Middle frontal gyrus (tissue), 1 donor: ENCODE measurements around the gene AACS.
A peak's percentile ranks its signal among the peaks of the same experiment; 100 is the strongest.
"Not testable (repeated sequence)": the region's sequence is repeated elsewhere in the genome, so short reads cannot be mapped to it uniquely, and the experiment has no call there.

Experiments used
- DNase-seq: peaks from one replicate; pipeline ENCODE4 v3.0.0-alpha.2; 2015; ENCODE audit warnings: low spot score; ENCODE audit errors: extremely low spot score

AACS gene

DNA sequence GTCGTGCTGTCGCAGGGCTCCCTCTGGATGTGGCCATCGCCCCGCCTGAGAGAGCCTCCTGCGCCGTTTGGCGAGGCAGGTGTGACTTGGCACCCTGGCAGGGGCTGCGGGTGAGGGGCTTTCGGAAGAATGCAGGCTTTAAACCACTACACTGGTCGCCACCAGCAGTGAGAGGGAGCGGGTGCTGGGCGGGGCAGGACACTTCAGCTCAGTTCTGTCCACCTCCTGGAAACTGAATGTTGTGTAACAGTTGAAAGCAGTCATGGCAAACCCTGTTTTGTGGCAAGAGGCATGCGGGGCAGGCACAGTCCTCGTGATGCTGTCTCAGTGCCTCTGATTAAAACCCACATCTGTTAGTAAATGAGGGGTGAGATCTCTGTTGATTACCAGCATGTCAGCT lies 55.9 kb downstream of the AACS start:
- DNase-seq = no peak

DNA sequence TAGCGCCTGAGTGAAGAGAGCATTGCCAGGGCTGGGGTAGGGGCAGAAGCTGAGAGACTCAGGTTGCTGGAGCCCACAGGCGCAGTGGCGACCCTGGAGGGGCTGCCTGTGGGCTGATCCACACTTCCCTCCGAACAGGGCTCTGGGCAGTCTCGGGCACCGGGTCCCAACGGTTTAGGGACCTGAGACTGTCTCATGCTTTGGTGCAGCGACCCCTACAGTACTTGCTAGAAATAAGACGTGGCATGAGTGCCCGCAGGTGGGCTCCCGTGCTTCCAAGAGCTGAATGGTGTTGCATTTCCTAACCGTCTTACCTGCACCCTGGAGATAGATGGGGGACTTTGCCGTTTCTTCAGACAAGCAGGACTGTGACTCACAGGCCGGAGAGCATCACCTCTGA lies 57.4 kb downstream of the AACS start:
- no peak for DNase-seq

DNA sequence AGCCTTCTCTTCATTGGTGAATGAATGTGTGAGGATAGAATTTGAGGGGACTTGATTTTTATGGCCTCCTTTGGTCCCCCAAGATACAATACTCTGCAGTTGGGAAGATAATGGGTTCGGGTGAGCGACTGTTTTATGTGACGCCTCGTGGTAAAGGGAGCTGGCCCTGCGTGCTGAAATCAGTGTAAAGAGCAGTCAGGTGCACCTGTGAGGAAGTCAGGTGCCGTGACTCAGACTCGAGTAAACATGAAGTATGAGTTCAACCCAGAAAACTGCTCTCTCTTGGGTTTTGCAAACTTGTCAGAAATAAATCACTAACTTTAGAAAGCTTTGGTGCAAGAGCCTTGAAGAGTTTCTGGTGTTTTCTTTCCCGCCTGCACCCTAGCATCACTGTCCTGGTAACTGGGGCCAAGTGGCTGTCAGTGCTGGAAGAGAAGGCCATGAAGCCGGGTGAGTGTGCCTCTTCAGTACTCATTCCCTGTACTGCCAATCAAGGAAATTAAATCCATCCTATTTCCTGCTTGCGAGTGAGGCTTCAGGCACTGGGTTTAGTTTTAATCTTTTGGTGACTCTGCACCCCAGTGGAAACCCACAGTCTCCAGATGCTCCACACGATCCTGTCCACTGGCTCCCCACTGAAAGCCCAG lies 59.2 kb downstream of the AACS start:
- no peak for DNase-seq

DNA sequence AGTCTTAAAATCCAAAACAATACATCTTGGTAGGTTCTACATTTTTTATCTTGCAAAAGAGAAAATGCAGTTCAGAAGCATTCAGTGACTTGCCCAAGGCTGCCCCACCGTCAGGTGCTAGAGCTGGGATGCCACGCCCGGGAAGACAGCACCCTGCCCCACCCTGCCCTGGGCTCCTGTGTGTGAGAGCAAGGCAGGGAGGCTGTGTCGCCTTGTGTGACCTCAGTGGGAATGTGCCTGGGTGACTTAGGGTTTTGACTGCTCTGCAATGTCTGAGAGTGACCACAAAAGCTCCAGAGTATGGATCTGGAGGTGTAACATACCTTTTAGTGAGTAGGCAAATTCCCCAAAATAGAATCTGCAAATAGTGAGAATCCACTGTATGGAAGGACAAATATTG lies 60.0 kb downstream of the AACS start:
- no peak for DNase-seq

DNA sequence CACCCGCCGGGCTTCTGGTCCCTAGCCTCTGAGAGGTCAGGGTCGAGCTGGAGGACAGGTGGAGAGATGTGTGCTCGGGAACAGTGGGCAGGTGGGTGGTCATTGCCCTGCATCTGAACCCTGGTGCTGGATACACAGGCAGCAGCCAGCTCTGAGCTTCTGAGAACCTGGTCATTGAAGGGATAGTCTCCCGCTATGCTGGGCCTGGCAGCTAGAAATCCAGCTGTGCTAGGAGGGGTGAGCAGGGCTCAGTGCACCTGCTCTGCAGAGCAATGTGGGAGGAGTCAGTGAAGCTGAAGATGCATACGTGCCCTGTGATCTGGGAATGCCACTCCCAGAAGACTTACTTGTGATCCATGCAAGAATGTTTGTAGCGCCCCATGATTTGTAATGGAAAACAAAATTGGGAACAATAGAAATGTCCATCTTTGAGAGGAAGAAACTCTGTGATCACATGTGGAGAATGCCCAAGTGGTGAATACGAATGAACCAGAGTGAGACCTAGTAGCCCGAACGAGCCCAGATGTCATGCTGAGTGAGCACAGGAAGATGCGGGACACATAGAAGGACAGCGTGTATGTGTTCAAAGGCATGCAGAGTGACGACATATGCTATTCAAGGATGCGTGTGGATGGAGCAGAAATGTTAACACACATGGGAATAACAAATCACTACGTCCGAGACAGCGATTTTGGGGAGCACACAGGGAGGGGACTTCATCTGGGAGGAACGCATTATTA lies 63.4 kb downstream of the AACS start:
- no peak for DNase-seq

DNA sequence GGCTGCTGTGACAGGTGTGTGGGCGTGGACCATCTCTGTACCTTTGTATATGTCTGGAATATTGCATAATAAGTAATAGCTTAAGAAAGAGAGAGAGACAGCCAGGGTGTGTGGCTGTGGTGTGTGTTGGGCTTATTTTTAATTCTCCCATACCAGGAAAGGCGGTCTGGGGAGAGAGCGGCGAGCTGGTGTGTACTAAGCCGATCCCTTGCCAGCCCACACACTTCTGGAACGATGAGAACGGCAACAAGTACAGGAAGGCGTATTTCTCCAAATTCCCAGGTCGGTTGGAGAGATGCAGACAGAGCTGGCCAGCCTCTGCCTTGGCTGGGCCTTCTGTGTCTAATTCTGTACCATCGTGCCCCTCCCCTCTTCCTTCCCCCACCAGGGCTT lies 63.9 kb downstream of the AACS start:
- DNase-seq = peak; percentile 31

DNA sequence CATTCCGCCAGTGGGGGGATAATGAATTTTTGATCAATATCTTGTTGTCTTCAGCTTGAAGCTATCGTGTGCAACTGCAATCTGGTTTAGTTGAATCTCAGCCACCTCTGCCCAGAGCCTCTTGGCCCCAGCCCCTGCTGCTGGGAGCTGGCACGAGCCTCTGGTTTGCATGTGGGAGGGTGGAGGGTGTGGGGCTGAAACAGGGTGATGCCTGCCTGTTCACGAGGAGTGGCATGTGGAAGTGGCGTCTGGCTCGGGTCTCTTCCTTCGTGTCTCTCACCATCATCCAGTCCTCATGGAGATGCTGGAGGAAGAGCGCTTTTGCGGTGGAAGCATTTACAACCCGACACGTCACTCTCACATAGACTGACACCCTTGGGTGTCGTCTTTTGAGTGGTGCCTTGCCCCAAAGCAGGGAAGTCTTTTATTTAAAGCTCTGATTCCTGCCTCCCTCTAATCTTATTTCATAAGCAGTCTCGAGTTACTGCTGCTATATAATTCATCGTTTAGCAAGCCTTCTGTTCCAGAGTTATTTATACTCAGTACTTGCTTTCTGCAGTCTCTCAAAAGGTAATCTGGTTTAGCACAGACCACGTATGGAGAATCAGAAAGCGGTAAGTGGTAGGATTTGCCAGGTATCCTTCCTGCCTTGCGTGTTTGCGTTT lies 64.5 kb downstream of the AACS start:
- peak; percentile 40 for DNase-seq

DNA sequence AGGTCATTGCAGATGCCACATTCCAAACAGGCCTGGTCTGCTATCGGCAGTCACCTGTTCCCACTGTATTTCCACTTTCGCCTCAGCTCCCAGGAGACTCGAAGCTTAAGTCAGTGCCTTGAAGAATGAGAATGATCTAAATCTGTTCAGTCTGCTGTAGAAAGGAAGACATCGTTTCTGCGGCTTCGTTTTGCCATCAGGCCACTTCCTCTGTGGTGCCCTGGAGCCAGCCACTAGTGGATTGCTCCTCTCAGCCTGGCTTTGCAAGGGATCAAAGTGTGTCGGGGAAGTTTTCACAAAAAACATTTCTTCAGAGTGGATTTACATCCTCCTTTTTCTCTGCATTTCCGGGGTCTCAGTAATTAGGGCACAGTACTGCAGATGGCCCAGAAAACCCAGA lies 66.7 kb downstream of the AACS start:
- no peak for DNase-seq

DNA sequence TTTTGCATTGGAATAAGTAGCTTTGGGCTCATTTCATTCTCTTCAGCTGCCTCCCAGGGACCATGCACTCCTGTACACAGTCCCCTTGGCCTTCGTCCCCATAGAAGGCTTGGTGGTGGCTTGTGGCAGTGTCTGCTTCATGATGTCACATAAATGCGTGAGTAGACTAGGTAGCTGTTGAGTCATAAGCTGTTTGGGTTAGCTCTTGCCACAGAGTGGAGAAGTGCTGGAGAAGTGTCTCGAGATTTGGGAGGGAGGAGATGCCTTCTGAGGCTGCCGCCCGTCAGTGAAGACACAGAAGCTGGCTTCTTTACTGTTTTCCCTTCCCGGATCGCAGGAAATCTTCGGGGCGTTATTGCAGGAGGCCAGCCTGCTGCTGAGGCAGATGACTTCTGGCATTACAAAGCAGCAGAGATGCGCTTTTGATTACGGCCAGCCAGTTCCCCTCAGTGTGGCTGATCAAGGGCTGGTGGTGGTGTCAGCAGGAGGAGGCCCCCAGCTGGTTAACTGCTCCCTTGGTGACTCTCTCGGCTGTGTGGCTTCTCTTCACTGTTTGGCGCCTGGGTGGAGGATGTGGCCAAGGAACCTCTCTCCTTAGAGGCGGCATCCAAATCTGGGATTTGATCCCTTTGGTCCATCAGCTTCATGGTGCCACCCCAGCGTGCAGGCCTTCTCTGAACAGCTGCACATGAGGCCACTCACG lies 67.6 kb downstream of the AACS start:
- DNase-seq = no peak

DNA sequence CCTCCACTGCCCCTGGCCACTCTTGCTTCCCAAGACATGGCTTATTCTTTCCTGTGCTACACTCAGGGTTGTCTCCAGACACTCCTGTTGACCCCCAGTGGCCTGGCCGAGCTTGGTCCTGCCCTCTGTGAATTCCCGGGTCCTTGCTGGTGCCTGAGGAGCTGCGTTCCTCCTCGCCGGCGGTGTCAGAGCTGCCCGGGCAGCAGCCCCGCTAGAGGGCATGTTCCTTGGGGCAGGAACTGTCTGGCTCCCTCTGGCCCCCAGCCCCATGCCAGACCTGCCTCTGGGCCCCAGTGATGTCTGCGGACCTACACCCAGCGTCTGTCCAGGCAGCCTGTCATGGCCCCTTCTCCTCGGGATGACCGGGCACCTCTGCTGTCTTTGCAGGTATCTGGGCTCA lies 68.4 kb downstream of the AACS start:
- no peak for DNase-seq

DNA sequence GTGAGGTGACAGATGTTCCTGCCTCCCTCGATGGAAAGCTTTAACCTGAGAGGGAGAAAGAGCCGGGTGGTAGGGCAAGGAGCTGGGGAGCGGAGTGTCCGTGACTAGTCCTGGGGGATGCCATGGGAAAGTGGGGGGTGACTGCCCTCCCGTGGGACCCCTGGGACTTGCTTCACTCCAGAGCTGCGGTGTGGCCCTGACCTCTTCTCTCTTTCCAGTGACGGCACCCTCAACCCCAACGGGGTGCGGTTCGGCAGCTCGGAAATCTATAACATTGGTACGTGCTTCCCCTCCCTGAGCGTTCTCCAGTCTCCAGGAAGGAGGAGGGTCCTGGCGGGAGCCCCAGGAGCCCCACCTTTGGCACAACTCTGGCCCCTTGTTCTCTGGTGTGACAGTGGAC lies 69.3 kb downstream of the AACS start:
- DNase-seq = no peak

DNA sequence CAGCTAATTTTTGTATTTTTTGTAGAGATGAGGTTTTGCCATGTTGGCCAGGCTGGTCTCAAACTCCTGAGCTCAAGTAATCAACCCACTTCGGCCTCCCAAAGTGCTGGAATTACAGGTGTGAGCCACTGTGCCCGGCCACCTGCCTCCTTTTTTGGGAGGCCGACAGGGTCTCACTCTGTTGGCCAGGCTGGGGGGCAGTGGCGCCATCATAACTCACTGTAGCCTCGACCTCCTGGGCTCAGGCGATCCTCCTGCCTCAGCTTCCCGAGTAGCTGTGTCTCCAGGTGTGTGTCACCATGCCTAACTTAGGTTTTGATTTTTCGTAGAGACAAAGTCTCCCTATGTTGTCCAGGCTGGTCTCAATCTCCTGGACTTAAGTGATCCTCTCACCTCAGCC lies 70.7 kb downstream of the AACS start:
- no peak for DNase-seq

DNA sequence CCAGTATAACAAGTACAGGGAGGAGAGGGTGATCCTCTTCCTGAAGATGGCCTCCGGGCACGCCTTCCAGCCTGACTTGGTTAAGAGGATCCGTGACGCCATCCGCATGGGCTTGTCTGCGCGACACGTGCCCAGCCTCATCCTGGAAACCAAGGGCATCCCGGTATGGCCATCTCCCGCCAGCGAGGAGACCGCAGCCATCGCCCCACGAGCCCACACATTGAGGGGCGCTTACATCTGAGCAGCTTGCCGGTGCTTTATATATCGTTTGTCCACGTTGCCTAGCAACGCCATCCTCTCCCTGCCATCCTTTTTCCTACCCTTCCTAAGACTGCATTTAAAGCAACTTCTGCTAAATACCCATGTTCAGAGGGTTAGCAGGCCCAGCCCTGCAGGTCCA lies 71.5 kb downstream of the AACS start:
- DNase-seq = no peak

DNA sequence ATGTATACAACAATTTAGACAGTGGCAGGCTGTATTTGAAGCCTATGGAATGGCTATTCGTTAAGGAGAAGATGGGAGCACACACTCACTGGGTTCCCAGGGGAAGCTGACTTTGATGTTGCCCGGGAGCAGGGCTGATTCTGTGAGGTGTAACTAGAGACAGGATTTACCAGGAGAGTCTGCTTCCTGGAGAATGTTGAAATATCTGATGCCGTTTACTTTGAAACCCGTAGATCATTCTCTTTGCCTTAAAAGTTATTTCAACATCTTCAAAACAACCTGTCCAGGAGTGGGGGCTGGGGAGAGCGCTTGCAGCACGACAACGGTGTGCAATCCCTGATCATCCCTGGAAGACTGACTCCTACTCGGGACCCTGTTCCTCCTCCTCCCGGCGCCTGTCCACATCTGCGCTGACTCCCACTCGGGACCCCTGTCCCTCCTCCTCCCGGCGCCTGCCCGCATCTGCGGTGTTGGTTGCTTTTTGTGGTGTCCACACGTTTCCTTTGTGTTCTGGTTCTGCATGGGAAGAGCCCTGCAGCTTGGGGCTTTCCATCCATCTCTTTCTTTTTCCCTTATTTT lies 72.6 kb downstream of the AACS start:
- no peak for DNase-seq

DNA sequence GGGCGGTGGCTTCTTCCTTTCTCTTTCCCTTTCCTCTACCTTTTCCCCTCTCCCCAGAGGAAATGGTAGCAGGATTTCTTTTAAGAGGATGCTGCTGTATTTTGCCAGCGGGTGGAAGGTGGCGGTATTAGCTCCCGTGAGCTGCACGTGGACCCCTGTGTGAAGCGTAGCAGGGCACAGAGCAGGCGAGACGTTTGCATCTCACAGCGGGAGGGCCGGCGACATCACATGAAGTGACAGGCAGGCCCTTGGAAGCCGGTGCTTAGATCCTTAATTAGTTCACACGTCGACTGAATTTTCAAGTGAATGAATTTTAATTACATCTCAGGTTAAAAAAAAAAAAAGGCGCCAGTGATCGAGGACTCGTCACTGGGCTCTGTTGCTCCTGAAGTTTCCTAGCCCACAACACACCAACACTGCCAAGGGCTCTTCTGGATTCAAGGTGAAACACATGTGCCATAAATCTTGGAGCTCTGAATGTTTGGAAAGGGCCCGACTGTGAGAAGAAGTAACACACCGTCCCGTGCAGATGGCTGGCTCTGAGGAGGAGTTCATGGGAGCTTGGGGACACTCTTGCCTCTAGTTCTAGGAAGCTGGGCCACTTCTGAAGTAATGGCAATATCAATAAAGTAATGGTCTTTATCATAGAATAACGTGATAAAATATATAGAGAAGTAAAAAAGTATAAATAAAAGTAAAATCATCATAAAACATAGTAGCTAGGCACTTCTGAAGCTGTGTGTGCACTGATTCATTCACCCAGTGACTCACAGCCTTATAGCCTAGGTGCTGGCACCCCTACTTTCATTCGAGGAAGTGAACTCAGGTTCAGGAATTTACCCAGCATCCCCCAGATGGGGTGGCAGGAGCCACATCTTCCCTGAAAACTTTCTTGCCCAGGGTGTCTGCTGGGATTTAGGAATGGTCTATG lies 75.3 kb downstream of the AACS start:
- DNase-seq = no peak

DNA sequence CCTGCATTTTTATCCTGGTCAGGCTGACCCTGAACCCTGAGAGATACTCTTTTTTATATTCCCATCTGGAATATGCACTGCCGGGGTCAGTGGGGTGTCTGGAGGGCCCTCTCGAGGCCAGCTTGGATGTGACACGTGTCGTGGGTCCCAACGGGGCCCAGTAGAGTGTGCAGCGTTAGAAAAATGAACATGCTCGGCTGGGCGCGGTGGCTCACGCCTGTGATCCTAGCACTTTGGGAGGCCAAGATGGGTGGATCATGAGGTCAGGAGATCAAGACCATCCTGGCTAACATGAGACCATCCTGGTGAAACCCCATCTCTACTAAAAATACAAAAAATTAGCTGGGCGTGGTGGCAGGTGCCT lies 76.0 kb downstream of the AACS start:
- DNase-seq = not testable (repeated sequence)

DNA sequence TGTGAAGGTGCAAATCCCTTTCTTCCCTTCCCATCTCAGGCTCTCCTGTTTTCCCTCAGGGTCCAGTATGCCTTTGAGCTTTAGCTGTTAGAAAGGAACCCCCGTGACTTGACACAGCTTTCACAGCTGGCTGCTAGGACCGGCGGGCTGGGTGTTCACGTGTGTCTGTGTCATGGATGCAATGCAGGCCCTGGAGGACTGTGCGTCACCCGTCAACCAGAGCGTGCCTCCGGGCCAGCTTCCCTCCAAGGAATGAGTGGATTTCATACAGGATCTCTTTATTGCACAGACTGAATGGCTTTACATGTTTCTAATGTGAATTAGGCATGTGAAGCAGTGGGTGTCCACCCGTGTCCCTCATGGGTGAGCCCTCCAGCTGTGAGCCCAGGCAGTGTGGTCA lies 77.4 kb downstream of the AACS start:
- DNase-seq = no peak

DNA sequence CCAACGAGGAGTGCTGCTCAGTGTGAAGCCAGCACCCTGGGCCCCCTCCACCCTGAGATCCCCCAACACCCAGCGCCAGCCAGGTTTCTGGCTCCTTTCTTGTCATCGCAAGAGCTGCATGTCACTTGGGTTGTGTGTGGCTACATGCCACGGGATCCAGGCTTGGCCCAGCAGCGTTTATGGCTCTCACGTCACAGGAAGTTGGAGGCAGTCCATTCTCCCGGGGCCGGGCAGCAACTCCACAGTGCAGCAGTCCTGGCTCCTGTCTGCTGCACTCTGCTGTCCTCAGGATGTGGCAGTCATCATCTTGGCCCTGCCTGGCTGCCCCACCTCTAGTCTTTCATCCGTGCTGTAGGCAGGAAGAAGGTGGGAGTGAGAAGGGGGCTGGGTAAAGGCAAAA lies 78.3 kb downstream of the AACS start:
- no peak for DNase-seq

DNA sequence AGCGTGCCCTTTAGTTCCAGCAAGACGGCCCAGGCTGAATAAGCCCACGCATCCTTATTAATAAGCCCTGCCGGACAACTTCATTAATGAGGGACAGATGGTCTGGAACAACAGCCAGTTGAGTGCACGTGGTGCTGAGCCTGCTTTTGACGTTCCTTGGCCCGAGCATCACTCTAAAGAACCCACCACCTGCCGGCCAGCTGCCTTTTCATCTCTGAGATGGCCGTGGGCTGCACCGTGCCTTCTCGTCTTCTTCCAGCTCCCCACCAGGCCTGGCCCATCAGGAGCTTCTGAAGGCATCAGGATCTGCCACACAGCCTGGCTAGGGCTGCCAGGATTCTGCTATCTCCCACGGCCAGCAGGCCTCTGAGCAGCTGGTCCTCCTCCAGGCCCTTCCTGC lies 80.0 kb downstream of the AACS start:
- DNase-seq = no peak

DNA sequence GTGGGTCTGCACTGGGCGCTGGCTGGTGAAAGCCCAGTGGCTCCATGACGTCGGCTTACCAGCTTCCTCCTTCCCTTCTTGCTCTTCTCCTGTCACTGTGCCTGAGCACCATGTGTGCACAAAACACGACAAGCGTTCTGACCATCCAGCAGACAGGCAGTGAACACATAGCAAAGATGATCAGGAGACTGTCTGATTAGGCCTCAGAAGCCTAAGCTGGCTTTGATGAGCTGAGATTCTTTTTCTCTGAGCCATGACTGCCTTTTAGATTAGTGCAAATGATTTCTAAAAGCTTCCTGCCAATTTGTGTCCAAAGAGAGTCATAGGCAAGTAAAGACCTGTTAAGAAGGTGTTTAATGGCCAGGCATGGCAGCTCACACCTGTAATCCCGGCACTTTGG lies 83.1 kb downstream of the AACS start:
- no peak for DNase-seq
